ENCODE data around the gene FBLN1. TPM values are rescaled to one million over a fixed set of nuclear protein-coding genes. Genes with fewer than 3 reads are reported as not detected.
A peak's percentile ranks its signal among the peaks of the same experiment; 100 is the strongest.

Gene FBLN1
- total and polyA plus RNA-seq, 2 of the 13 experiments (the other 11 are each of a cell fraction or from before 2014, with no cell fraction given) = 37.3 to 103 TPM

DNA sequence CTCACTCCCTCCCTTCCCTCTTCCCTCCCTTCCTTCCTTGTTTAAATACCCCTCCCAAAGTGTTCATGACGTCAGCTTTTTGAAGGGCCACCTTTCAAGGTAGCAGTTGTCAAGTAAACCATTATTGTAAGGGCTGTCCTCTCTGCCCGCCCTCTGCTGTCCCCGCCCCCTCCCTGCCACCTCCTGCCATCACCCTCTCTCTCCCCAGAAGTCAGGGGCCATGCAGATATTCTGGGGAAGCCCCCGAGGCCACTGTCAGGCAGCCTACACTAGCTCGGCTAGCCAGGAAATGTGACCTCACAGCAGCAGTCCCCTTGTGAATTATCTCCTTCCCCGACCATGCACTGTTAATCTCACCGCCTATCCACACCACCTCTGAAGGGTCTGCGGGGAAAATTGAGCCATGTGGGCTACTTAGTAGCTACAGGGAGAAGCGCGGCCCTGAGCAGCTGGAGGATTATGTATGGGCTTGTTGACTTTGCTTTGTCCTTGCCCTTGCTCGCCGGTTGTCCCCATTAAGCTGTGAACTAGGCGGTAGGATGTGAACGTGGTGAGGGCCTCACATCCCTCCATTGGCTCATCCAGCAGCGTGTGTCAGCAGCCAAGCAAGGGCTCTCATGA lies 126.9 kb downstream of the FBLN1 start (continued):
- TF ChIP-seq, protein P1, sequence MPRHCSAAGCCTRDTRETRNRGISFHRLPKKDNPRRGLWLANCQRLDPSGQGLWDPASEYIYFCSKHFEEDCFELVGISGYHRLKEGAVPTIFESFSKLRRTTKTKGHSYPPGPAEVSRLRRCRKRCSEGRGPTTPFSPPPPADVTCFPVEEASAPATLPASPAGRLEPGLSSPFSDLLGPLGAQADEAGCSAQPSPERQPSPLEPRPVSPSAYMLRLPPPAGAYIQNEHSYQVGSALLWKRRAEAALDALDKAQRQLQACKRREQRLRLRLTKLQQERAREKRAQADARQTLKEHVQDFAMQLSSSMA (CRISPR knock-in tag; IDR thresholded peaks at IDR 0.05) = no peak
- TF ChIP-seq ZNF766 (CRISPR knock-in tag; IDR thresholded peaks at IDR 0.05; ENCODE audit: borderline replicate concordance) (no peak), TMF1 (CRISPR knock-in tag; IDR thresholded peaks at IDR 0.05; ENCODE audit: low read depth) (no peak), STAG1 (CRISPR knock-in tag; IDR thresholded peaks at IDR 0.05) (no peak), ZNF367 (CRISPR knock-in tag; IDR thresholded peaks at IDR 0.05; ENCODE audit: borderline replicate concordance) (no peak), KDM2A (CRISPR knock-in tag; IDR thresholded peaks at IDR 0.05; ENCODE audit: borderline replicate concordance, low read depth) (peak; percentile 58), ZNF3 (CRISPR knock-in tag; IDR thresholded peaks at IDR 0.05) (no peak), MBNL3 (CRISPR knock-in tag; conservative IDR thresholded peaks at IDR 0.05) (no peak), TEAD2 (CRISPR knock-in tag; IDR thresholded peaks at IDR 0.05) (no peak), EEA1 (CRISPR knock-in tag; IDR thresholded peaks at IDR 0.05; ENCODE audit: borderline replicate concordance) (no peak), ZNF17 (CRISPR knock-in tag; IDR thresholded peaks at IDR 0.05) (no peak), ZFYVE20 (CRISPR knock-in tag; IDR thresholded peaks at IDR 0.05; ENCODE audit: borderline replicate concordance, low read depth) (no peak), GMEB1 (CRISPR knock-in tag; IDR thresholded peaks at IDR 0.05; ENCODE audit: borderline replicate concordance) (0 out of 2 replicates have a peak, but pooled peaks have one; percentile 27), EED (CRISPR knock-in tag; IDR thresholded peaks at IDR 0.05) (no peak), ZBTB42 (CRISPR knock-in tag; IDR thresholded peaks at IDR 0.05) (no peak), PRDM4 (CRISPR knock-in tag; IDR thresholded peaks at IDR 0.05; ENCODE audit: borderline replicate concordance) (no peak), ZNF572 (CRISPR knock-in tag; IDR thresholded peaks at IDR 0.05) (no peak), ZNF552 (CRISPR knock-in tag; IDR thresholded peaks at IDR 0.05; ENCODE audit: borderline replicate concordance) (no peak), ZNF468 (CRISPR knock-in tag; IDR thresholded peaks at IDR 0.05) (no peak), RELA (CRISPR knock-in tag; IDR thresholded peaks at IDR 0.05) (no peak), ZBTB25 (CRISPR knock-in tag; IDR thresholded peaks at IDR 0.05) (no peak), ZNF12 (CRISPR knock-in tag; IDR thresholded peaks at IDR 0.05) (peak; percentile 65; the same call in 1 of the 2 replicates), ZNF790 (CRISPR knock-in tag; IDR thresholded peaks at IDR 0.05; ENCODE audit: borderline replicate concordance) (no peak), TRAFD1 (CRISPR knock-in tag; IDR thresholded peaks at IDR 0.05; ENCODE audit: borderline replicate concordance) (no peak)

Data from HepG2 (cell line).